Activated naive CD8-positive, alpha-beta T cell treated with anti-CD3 and anti-CD28 coated beads for 36 hours (primary cell): ENCODE results near the gene PRXL2A. TPM values are rescaled to one million over a fixed set of nuclear protein-coding genes. Genes with fewer than 3 reads are reported as not detected.
"Not testable (repeated sequence)": the region's sequence is repeated elsewhere in the genome, so short reads cannot be mapped to it uniquely, and the experiment has no call there.

ENCODE experiments used
- DNase-seq: peaks from one replicate; pipeline ENCODE4 v3.0.0; 2021
- H3K27ac Mint-ChIP-seq: one replicate; pipeline ENCODE4 v1.8.0; 2022; ENCODE audit warnings: mild to moderate bottlenecking, moderate library complexity, mixed read lengths
- H3K27me3 Mint-ChIP-seq: one replicate; pipeline ENCODE4 v1.8.0; 2022; ENCODE audit warnings: mild to moderate bottlenecking, mixed read lengths
- H3K36me3 Mint-ChIP-seq: one replicate; pipeline ENCODE4 v1.8.0; 2021; ENCODE audit warnings: mild to moderate bottlenecking, mixed read lengths
- H3K4me1 Mint-ChIP-seq: one replicate; pipeline ENCODE4 v1.8.0; 2021; ENCODE audit warnings: mixed read lengths
- H3K4me3 Mint-ChIP-seq: one replicate; pipeline ENCODE4 v1.8.0; 2022; ENCODE audit warnings: mild to moderate bottlenecking, moderate library complexity, mixed read lengths
- H3K9me3 Mint-ChIP-seq: one replicate; pipeline ENCODE4 v1.8.0; 2022; ENCODE audit warnings: mixed read lengths
- total RNA-seq, 2 experiments: library from RNA; stranded (reverse); gene quantifications; one replicate each; pipeline ENCODE4 v1.2.3, GENCODE V29; 2021

PRXL2A gene, protein sequence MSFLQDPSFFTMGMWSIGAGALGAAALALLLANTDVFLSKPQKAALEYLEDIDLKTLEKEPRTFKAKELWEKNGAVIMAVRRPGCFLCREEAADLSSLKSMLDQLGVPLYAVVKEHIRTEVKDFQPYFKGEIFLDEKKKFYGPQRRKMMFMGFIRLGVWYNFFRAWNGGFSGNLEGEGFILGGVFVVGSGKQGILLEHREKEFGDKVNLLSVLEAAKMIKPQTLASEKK
- 10 to 100 TPM; 23.3 to 24.5 TPM for total RNA-seq

DNA sequence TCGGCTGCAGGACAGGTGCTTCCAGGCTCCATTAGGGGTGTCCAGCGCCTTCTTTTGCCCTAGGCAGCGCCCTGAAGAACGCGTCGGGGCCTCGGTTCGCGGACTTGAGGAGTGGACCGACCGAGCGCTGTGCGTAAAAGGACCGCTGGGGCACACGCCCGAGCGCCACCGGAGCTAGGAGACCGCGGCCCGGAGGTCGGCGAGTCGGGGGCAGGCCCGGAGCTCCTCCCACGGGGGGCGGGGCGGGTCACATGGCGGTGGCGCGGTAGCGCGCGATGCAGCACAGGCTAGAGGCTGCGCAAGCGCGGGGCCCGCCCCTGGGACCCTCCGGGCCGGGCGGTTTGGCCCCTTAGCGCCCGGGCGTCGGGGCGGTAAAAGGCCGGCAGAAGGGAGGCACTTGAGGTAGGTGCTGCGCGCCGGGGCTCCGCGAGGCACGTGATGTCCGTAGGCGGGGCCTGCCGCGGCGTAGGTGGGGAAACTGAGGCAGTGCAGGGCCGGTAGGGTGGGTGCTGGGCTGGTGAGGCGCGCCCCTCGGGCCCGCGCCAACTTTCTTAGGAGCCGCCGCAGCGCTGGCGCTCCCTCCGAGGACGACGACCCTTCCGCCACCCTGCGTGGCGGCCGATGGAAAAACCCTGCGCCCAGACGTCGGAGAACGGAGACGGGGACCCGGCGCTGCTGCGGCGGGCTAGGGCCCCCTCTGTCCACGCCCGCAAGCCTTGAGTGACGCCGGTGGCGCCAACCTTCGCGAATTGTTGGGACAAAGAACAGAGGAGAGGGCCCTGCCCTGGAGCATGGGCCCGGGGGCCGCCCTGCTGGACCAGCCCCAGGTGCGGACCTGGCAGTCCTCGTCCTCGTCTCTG, at the start of gene PRXL2A:
Gene PRXL2A, plus strand, starts transcription at position 310 of the 860 bp plus-strand sequence. CDS start 11,917 bp downstream, outside the sequence.
- Mint-ChIP-seq H3K4me3 (peak within 1 kb of the TSS; percentile 82), H3K9me3 (no peaks in the 10 kb centered on the region), H3K27ac (peak within 1 kb of the TSS; percentile 87), H3K4me1 (peaks cover 41% of the 10 kb centered on the region), H3K36me3 (no peaks in the 10 kb centered on the region), H3K27me3 (peaks cover 6% of the 10 kb centered on the region)
- peak; percentile 91 for DNase-seq

DNA sequence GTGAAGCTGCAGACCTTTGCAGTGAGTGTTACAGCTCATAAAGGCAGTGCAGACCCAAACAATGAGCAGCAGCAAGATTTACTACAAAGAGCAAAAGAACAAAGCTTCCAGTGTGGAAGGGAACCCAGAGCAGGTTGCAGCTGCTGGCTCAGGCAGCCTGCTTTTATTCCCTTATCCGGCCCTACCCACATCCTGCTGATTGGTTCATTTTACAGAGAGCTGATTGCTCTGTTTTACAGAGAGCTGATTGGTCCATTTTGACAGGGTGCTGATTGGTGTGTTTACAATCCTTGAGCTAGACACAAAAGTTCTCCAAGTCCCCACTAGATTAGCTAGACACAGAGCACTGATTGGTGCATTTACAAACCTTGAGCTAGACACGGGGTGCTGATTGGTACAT, 49.4 kb upstream of the PRXL2A start:
- not testable (repeated sequence) for H3K4me1 Mint-ChIP-seq, H3K27ac Mint-ChIP-seq, H3K36me3 Mint-ChIP-seq, H3K9me3 Mint-ChIP-seq, H3K4me3 Mint-ChIP-seq, DNase-seq
- H3K27me3 Mint-ChIP-seq: peaks cover 27% of the 10 kb centered on the region

DNA sequence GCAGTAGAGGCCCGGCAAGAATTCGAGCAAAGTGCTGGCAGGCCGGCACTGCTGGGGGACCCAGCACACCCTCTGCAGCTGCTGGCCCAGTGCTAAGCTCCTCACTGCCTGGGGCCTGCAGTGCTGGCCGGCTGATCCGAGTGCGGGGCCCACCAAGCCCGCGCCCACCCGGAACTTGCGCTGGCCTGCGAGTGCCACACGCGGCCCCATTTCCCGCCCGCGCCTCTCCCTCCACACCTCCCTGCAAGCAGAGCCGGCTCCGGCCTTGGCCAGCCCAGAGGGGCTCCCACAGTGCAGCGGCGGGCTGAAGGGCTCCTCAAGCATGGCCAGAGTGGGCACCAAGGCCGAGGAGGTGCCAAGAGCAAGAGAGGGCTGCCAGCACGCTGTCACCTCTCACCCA, 48.7 kb upstream of the PRXL2A start:
- peaks cover 3% of the 10 kb centered on the region for H3K9me3 Mint-ChIP-seq
- H3K4me3 Mint-ChIP-seq: no peak overlapping the region
- no peak overlapping the region for H3K27ac Mint-ChIP-seq
- H3K27me3 Mint-ChIP-seq: peaks cover 27% of the 10 kb centered on the region
- DNase-seq: no peak
- no peaks in the 10 kb centered on the region for H3K36me3 Mint-ChIP-seq
- H3K4me1 Mint-ChIP-seq: peaks cover 4% of the 10 kb centered on the region

DNA sequence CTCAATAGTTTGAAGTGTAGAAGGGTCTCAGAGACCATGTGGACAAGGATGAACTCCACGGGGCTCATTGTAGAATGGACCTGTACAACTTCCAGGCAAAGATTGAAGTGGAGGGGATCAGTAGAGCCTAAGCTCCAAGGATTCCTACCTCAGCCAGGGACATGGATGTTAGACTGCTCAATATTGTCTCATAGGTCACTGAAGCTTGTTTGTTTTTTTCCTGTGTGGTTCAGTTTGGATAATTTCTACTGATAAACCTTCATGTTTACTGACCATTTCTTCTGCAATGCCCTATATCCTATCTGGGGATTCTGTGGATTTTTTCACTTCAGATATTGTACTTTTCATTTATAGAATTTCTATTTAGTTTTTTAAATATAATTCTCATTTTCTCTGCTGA, 42.8 kb upstream of the PRXL2A start:
- Mint-ChIP-seq H3K9me3 (peaks cover 10% of the 10 kb centered on the region), H3K4me3 (no peak overlapping the region)
- DNase-seq: no peak

DNA sequence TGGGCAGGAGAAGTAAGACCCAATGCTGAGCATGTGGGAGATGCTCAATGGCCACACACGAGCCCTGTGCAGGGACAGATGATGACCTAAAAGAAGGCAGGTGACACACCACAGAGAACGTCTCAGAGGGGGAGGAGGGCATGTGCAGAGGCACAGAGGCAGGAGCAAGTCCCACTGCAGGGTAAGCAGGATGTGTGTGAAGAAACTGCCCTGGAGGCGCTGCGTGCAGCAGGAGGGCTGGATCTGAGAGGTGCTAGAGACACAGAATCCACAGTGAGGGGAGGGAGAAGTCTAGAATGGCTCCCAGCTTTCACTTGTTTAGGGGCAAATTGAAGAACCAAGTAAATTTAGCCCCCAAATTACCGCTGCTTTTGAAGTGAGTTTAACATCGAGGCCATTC, 36.9 kb upstream of the PRXL2A start:
- peaks cover 9% of the 10 kb centered on the region for H3K9me3 Mint-ChIP-seq
- no peak overlapping the region for H3K27ac Mint-ChIP-seq
- no peak overlapping the region for H3K4me3 Mint-ChIP-seq
- H3K36me3 Mint-ChIP-seq: peaks cover 8% of the 10 kb centered on the region
- no peaks in the 10 kb centered on the region for H3K4me1 Mint-ChIP-seq
- no peak for DNase-seq
- H3K27me3 Mint-ChIP-seq: no peaks in the 10 kb centered on the region

More for the DNA sequence above, 42.8 kb upstream of the PRXL2A start:
- no peaks in the 10 kb centered on the region for H3K4me1 Mint-ChIP-seq
- no peak overlapping the region for H3K27ac Mint-ChIP-seq
- peaks cover 9% of the 10 kb centered on the region for H3K36me3 Mint-ChIP-seq
- no peaks in the 10 kb centered on the region for H3K27me3 Mint-ChIP-seq

DNA sequence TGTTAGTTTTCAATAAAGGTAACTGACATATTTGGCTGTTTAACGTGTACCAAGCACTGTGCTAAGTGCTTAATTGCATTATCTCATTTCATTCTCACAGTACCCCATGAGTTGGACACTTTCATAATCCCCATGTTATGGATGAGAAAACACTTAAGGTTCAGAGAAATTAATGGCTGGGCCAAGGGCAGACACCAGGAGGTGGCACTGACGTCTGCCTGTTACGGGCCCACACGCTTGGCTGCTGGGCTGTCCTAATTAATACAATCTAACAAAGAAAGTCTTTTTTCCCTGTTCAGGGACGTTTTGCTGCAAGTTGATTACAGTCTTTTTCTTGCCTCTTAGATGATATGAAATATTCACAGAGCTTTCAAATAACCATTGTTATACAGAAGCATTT, 35.7 kb upstream of the PRXL2A start:
- peaks cover 6% of the 10 kb centered on the region for H3K36me3 Mint-ChIP-seq
- no peaks in the 10 kb centered on the region for H3K27me3 Mint-ChIP-seq
- H3K27ac Mint-ChIP-seq: no peak overlapping the region
- H3K9me3 Mint-ChIP-seq: peaks cover 4% of the 10 kb centered on the region
- H3K4me3 Mint-ChIP-seq: no peak overlapping the region
- H3K4me1 Mint-ChIP-seq: peaks cover 3% of the 10 kb centered on the region
- DNase-seq: no peak

DNA sequence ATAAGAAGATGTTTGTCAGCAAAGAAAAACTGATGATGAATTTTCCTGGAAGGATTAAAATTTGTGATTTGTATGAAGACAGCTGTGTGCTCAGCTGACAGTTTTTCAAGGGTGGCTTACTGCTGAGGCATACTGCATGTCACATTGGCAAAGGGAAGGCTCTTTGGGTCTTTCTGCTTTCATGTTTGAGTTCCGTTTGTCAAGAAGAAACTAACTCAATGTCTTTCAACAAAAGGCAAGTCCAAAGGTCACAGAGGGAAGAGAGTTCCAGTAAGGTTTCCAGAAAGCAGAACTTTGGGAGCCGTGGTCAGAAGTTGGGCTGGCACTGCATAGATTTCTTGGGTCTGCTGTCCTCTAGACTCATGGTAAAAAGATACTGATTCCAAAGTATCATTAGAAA, 34.8 kb upstream of the PRXL2A start:
- no peak overlapping the region for H3K27ac Mint-ChIP-seq
- peaks cover 8% of the 10 kb centered on the region for H3K4me1 Mint-ChIP-seq
- peaks cover 2% of the 10 kb centered on the region for H3K36me3 Mint-ChIP-seq
- no peak for DNase-seq
- H3K4me3 Mint-ChIP-seq: no peak overlapping the region
- H3K9me3 Mint-ChIP-seq: no peaks in the 10 kb centered on the region
- no peaks in the 10 kb centered on the region for H3K27me3 Mint-ChIP-seq

DNA sequence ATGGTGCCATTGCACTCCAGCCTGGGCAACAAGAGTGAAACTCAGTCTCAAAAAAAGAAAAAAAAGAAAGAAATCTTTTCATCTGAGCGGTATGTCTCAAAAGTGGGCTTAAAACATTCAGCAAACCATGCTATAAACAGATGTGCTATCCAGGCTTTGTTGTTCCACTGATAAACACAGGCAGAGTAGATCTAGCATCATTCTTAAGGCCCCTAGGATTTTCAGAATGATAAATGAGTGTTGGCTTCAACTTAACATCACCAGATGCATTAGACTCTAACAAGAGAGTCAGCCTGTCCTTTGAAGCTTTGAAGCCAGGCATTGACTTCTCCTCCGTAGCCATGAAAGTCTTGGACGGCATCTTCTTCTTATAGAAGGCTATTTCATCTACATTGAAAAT, 28.6 kb upstream of the PRXL2A start:
- Mint-ChIP-seq H3K27me3 (no peaks in the 10 kb centered on the region), H3K36me3 (no peaks in the 10 kb centered on the region), H3K4me1 (peaks cover 17% of the 10 kb centered on the region), H3K27ac (no peak overlapping the region), H3K4me3 (no peak overlapping the region), H3K9me3 (no peaks in the 10 kb centered on the region)
- DNase-seq: no peak

DNA sequence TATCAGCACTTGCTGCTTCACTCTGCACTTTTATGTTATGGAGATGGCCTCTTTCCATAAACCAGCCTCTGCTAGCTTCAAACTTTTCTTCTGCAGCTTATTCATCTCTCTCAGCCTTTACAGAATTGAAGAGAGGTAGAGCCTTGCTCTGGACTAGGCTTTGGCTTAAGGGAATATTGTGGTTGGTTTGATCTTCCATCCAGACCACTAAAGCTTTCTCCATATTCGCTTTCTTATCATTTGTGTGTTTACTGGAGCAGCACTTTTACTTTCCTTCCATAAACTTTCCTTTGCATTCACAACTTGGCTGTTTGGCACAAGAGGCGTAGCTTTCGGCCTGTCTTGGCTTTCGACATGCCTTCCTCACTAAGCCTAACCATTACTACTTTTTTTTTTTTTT, 28.2 kb upstream of the PRXL2A start:
- no peaks in the 10 kb centered on the region for H3K27me3 Mint-ChIP-seq
- no peaks in the 10 kb centered on the region for H3K9me3 Mint-ChIP-seq
- H3K4me1 Mint-ChIP-seq: peaks cover 17% of the 10 kb centered on the region
- H3K27ac Mint-ChIP-seq: no peak overlapping the region
- H3K4me3 Mint-ChIP-seq: no peak overlapping the region
- no peaks in the 10 kb centered on the region for H3K36me3 Mint-ChIP-seq
- no peak for DNase-seq

DNA sequence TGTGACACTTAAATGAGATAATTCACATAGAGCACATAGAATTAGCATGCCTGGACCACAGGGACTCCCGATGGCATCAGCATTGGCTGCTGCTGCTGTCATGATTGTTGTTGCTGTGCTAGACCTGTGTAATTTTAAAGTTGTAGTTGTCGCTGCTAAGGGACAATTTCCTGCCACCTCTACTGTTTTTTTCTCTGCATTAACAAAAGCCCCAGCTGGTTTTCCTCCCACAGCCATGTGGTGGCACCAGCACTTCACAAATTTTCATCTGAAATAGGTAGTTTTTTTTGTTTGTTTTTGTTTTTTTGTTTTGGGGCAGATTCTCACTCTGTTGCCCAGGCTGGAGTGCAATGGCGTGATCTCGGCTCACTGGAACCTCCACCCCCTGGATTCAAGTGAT, 25.4 kb upstream of the PRXL2A start:
- Mint-ChIP-seq H3K4me3 (no peak overlapping the region), H3K27me3 (no peaks in the 10 kb centered on the region), H3K36me3 (no peaks in the 10 kb centered on the region), H3K4me1 (peaks cover 14% of the 10 kb centered on the region), H3K9me3 (no peaks in the 10 kb centered on the region), H3K27ac (peak overlapping the region; percentile 11)
- DNase-seq: peak; percentile 38

DNA sequence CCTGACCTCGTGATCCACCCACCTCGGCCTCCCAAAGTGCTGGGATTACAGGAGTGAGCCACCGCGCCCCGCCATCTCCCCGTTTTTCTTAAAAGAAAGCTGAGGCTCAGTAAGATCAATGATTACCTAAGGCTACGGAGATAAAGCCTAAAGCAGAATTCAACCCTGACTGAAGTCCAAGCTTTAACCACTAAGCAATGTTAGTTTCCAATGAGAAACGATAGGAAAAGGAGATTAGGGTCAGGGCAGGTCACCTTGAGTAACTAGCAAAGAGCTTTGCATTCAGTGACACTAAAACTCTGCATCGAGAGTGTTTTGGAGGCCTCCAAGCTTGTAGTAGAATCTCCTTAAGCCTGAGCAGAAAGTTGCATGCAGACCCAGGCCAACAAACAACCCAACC, 17.6 kb upstream of the PRXL2A start:
- Mint-ChIP-seq H3K27ac (no peak overlapping the region), H3K4me3 (no peak overlapping the region), H3K36me3 (no peaks in the 10 kb centered on the region), H3K4me1 (no peaks in the 10 kb centered on the region), H3K27me3 (no peaks in the 10 kb centered on the region), H3K9me3 (no peaks in the 10 kb centered on the region)
- no peak for DNase-seq

DNA sequence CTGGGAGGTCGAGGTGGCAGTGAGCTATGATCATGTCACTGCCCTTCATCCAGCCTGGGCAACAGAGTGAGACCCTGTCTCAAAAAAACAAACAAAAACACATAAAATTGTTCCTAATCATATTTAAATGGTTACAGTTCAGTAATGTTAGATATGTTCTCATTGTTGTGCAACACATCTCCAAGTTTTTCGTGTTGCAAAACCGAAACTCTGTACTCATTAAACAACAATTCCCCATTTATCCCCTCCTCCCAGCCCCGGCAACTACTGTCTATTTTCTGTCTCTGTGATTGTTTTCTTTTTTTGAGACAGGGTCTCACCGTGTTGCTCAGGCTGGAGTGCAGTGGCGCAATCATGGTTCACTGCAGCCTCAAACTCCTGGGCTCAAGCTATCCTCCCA, 16.1 kb upstream of the PRXL2A start:
- DNase-seq: no peak
- H3K4me1 Mint-ChIP-seq: no peaks in the 10 kb centered on the region
- H3K9me3 Mint-ChIP-seq: no peaks in the 10 kb centered on the region
- no peak overlapping the region for H3K27ac Mint-ChIP-seq
- H3K27me3 Mint-ChIP-seq: no peaks in the 10 kb centered on the region
- no peak overlapping the region for H3K4me3 Mint-ChIP-seq
- H3K36me3 Mint-ChIP-seq: no peaks in the 10 kb centered on the region

DNA sequence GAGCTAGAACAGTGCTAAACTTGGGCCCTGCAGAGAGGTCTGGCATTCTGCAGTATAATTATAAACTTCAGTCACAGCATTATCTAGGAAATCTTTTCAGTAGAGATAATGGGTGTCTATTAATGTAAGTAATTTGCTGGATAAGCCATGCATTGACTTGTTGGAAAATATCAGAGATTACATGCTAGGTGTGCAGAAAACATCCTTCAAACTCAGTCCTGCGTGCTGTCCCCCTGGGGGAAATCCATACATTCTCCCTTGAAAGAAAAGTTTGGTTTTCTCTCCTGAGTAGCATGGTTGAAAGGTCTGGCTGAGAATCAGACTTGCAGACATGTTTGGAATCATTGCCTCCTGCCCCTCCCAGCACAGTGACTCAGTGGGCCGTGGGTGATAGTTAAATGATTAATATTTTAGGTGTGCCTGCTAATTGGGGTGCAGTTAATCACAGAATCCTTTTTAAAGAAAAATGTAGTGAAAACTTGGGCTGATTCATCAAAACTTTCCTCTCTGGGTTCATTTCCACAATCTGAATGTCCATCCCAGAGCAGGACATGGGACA, 13.9 kb upstream of the PRXL2A start:
- H3K4me3 Mint-ChIP-seq: no peak overlapping the region
- no peaks in the 10 kb centered on the region for H3K36me3 Mint-ChIP-seq
- no peaks in the 10 kb centered on the region for H3K27me3 Mint-ChIP-seq
- H3K27ac Mint-ChIP-seq: no peak overlapping the region
- H3K4me1 Mint-ChIP-seq: no peaks in the 10 kb centered on the region
- no peaks in the 10 kb centered on the region for H3K9me3 Mint-ChIP-seq
- DNase-seq: no peak

DNA sequence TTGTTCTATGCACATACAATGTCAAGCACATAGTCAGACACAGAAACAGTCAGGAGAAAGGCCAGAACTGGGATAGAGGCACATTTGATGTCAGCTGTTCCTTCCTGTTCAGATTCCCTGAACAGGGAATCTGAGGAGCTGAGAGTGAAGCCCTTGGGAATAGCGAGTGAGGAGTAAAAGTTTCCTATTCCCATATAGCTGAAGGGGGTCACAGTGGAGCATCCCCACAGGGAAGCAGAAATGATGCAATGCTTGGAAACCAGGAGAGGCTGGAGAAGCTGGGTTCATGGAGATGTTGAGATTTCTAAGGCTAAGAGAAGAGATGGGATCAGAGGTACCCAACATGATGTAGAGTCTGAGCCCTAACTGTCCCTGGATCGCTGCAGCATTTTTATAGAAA, 11.3 kb upstream of the PRXL2A start:
- Mint-ChIP-seq H3K4me3 (no peak overlapping the region), H3K36me3 (no peaks in the 10 kb centered on the region), H3K4me1 (no peaks in the 10 kb centered on the region), H3K27me3 (no peaks in the 10 kb centered on the region), H3K9me3 (no peaks in the 10 kb centered on the region), H3K27ac (no peak overlapping the region)
- no peak for DNase-seq

DNA sequence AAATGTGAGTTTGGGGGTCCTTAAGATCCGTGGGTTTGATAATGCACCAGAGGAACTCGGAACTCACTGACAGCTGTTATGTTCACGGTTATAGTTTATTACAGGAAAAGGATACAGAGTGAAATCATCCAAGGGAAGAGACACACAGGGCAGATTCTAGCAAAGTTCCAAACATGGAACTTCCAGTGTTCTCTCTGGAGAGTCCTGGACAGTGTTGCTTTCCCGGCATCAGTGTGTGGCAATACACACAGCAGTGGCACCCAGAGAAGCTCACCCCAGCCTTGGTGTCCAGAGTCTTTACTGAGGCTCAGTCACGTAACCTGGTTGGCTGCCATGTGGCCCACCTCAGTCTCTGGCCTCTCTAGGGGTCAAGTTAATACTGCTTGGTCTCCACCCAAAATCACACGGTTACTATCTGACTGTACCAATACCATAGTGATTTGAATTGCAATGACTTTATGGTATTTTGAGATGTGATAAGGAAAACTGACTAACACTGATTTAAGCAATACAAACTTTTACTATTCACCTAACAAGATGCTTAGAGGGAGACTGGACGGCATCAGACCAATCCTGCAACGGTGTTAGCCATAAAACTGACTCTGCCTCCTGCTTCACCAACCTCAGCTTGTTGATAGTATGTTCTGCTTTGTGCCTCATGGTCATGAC, 8.1 kb upstream of the PRXL2A start:
- Mint-ChIP-seq H3K27ac (no peak overlapping the region), H3K4me3 (no peak overlapping the region), H3K27me3 (no peaks in the 10 kb centered on the region)

More for the DNA sequence above, 8.1 kb upstream of the PRXL2A start:
- no peak for DNase-seq
- H3K4me1 Mint-ChIP-seq: no peaks in the 10 kb centered on the region
- H3K36me3 Mint-ChIP-seq: no peaks in the 10 kb centered on the region
- H3K9me3 Mint-ChIP-seq: no peaks in the 10 kb centered on the region
